OCI-LY7 (cell line): Measurements from ENCODE around the gene DNAJA3. TPM values are rescaled to one million over a fixed set of nuclear protein-coding genes. Genes with fewer than 3 reads are reported as not detected.

Experiments used
- BruUV-seq: library from RNA; stranded (reverse); fragments of 400-500 nt; replicated peaks from 2 replicates; lab custom pipeline; 2021; lab: Mats Ljungman, UMichigan
- CTCF ChIA-PET: fragments of 300-600 bp; sonication (Branson Sonifier 250); formaldehyde crosslinking; loops from one replicate; lab custom pipeline; 2022; ENCODE audit warnings: antibody characterized with exemption; ENCODE audit not compliant: unreplicated experiment; lab: Charles Lee
- POLR2A ChIA-PET: fragments of 300-600 bp; sonication (Branson Sonifier 250); formaldehyde crosslinking; loops from one replicate; lab custom pipeline; 2022; ENCODE audit warnings: antibody characterized with exemption; lab: Charles Lee
- DNase-seq: peaks from one replicate; pipeline ENCODE4 v3.0.0-alpha.2; 2015; ENCODE audit warnings: low spot score
- H2AFZ ChIP-seq: fragments of 200-600 bp; sonication (generic), shearing (Covaris generic); 2 replicates; pipeline ENCODE4 v1.6.1; 2014; ENCODE audit warnings: mild to moderate bottlenecking, antibody characterized with exemption, low read length, moderate library complexity
- H3K27ac ChIP-seq: fragments of 200-600 bp; sonication (generic); 2 replicates; pipeline ENCODE4 v1.5.1; 2014; ENCODE audit warnings: mixed run types, low read depth, mild to moderate bottlenecking, moderate library complexity, low read length, inconsistent platforms; ENCODE audit not compliant: poor library complexity, severe bottlenecking
- H3K36me3 ChIP-seq: fragments of 200-600 bp; sonication (generic); 2 replicates; pipeline ENCODE4 v1.6.1; 2014; ENCODE audit warnings: mild to moderate bottlenecking, antibody characterized with exemption, low read length, moderate library complexity, mixed read lengths; ENCODE audit not compliant: insufficient read depth
- H3K4me1 ChIP-seq: fragments of 200-600 bp; sonication (generic); 2 replicates; pipeline ENCODE4 v1.5.1; 2014; ENCODE audit warnings: mild to moderate bottlenecking, low read length; ENCODE audit not compliant: insufficient read depth, poor library complexity, severe bottlenecking
- H3K4me2 ChIP-seq: fragments of 200-600 bp; sonication (generic); 2 replicates; pipeline ENCODE4 v1.6.1; 2014; ENCODE audit warnings: mild to moderate bottlenecking, low read length
- H3K4me3 ChIP-seq: fragments of 200-600 bp; sonication (generic); 2 replicates; pipeline ENCODE4 v1.5.1; 2014; ENCODE audit warnings: mild to moderate bottlenecking, low read depth, low read length; ENCODE audit not compliant: poor library complexity, severe bottlenecking
- H3K79me2 ChIP-seq: fragments of 200-600 bp; sonication (generic); 2 replicates; pipeline ENCODE4 v1.6.1; 2016; ENCODE audit warnings: low read depth, mild to moderate bottlenecking, low read length, moderate library complexity, mixed read lengths; ENCODE audit not compliant: insufficient read depth
- H3K9me2 ChIP-seq: fragments of 200-600 bp; sonication (generic); 2 replicates; pipeline ENCODE4 v1.6.1; 2016; ENCODE audit warnings: mild to moderate bottlenecking, low read length, mixed read lengths; ENCODE audit not compliant: insufficient read depth
- H3K9me3 ChIP-seq: fragments of 200-600 bp; sonication (generic); 2 replicates; pipeline ENCODE4 v1.6.1; 2014; ENCODE audit warnings: mild to moderate bottlenecking, mixed run types, low read length, mixed read lengths
- H4K20me1 ChIP-seq: fragments of 200-600 bp; sonication (generic); 2 replicates; pipeline ENCODE4 v1.6.1; 2014; ENCODE audit warnings: mild to moderate bottlenecking, antibody characterized with exemption, low read length, moderate library complexity, mixed read lengths; ENCODE audit not compliant: insufficient read depth
- CTCF ChIP-seq: fragments of 200-600 bp; sonication (generic); conservative IDR thresholded peaks from 2 replicates; pipeline ENCODE4 v1.5.1; 2014; ENCODE audit warnings: mild to moderate bottlenecking, antibody characterized with exemption, low read length, moderate library complexity, mixed read lengths
- EZH2phosphoT487 ChIP-seq: fragments of 200-600 bp; sonication (generic); IDR thresholded peaks from 2 replicates; pipeline ENCODE4 v1.6.1; 2018; ENCODE audit warnings: low read depth, borderline replicate concordance, mild to moderate bottlenecking, mixed run types, antibody characterized with exemption, low read length, moderate library complexity, mixed read lengths
- intact Hi-C: fragments of 100-400 bp; cut with micrococcal nuclease; formaldehyde crosslinking; loops from one replicate; pipeline ENCODE4 v1.10.0; 2022; ENCODE audit not compliant: unreplicated experiment
- total RNA-seq, 2 experiments: library from RNA; depleted of rRNA in 1 of 2; stranded (reverse); fragments of >200 nt in 1 of 2; shearing (Covaris generic) in 1 of 2; gene quantifications; 2 replicates each; pipeline ENCODE4 v1.2.3, GENCODE V29; 2014 to 2022

The DNAJA3 gene
- total RNA-seq, 2 experiments from 2014 or later, result 89.8 to 94.3 TPM

DNA sequence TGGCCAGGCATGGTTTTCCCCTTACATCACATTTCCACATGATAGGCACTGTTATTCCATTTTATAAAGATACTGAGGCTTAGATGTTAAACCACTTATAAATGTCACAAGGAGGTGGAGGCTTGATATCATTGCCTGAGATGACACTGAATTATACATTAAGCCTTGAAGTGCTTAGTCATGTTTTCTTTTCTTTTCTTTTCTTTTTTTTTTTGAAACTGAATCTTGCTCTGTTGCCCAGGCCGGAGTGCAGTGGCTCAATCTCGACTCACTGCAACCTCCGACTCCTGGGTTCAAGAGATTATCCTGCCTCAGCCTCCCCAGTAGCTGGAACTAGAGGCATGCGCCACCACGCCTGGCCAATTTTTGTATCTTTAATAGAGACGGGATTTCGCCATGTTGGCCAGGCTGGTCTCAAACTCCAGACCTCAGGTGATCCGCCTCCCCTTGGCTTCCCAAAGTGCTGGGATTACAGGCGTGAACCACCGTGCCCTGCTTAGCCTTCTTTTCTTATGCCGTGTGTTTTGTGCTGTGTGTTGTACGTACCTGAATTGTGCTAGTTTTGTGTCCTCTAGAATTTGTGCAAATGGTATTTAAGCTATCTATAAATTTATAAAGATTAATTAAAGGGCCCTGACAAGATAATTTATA, 1.2 kb downstream of the DNAJA3 start:
- peak overlapping the region; percentile 88 for H3K27ac ChIP-seq
- peaks cover 61% of the 10 kb centered on the region for H3K79me2 ChIP-seq
- no peak for TF ChIP-seq EZH2phosphoT487
- TF ChIP-seq CTCF, result no peak
- H3K9me3 ChIP-seq, result no peaks in the 10 kb centered on the region
- H3K4me2 ChIP-seq, result peak overlapping the region; percentile 99
- no peak overlapping the region for H2AFZ ChIP-seq
- no peaks in the 10 kb centered on the region for H3K9me2 ChIP-seq
- DNase-seq, result no peak
- intact Hi-C loops, result loop anchor here (1.0 to 10.0 kb wide), 2 partner anchors 47 to 418 kb away; partner anchors contain the start of genes GLYR1, NMRAL1 and UBN1
- H3K4me1 ChIP-seq, result peaks cover 23% of the 10 kb centered on the region
- H3K36me3 ChIP-seq, result peaks cover 49% of the 10 kb centered on the region
- TSS peak; percentile 76 for BruUV-seq
- no peaks in the 10 kb centered on the region for H4K20me1 ChIP-seq
- H3K4me3 ChIP-seq, result peak overlapping the region; percentile 90
- CTCF ChIA-PET, result no interaction called here
- POLR2A ChIA-PET, result interaction anchor here (1.7 kb wide), 1 partner anchor 10 kb away, joined by 4 read pairs; no protein-coding TSS in a partner anchor

- H3K4me2 ChIP-seq, result no peak overlapping the region
- no TSS peak for BruUV-seq
- no peak overlapping the region for H3K4me3 ChIP-seq
- CTCF ChIA-PET, result no interaction called here
- peaks cover 61% of the 10 kb centered on the region for H3K79me2 ChIP-seq
- H3K4me1 ChIP-seq, result peaks cover 23% of the 10 kb centered on the region
- H3K9me3 ChIP-seq, result no peaks in the 10 kb centered on the region
- peaks cover 63% of the 10 kb centered on the region for H3K36me3 ChIP-seq
- H3K9me2 ChIP-seq, result no peaks in the 10 kb centered on the region
- no peak overlapping the region for H3K27ac ChIP-seq
- TF ChIP-seq CTCF (no peak), EZH2phosphoT487 (no peak)
- no peak for DNase-seq
- intact Hi-C loops, result loop anchor here (10.0 kb wide), 1 partner anchor 416 kb away; the partner anchor contains the start of genes GLYR1 and UBN1
- no peak overlapping the region for H2AFZ ChIP-seq
- no peaks in the 10 kb centered on the region for H4K20me1 ChIP-seq
- POLR2A ChIA-PET, result no interaction called here
Observed at GRCh38 chr16:4428500-4428899, 2.8 kb downstream of the DNAJA3 start.

DNA sequence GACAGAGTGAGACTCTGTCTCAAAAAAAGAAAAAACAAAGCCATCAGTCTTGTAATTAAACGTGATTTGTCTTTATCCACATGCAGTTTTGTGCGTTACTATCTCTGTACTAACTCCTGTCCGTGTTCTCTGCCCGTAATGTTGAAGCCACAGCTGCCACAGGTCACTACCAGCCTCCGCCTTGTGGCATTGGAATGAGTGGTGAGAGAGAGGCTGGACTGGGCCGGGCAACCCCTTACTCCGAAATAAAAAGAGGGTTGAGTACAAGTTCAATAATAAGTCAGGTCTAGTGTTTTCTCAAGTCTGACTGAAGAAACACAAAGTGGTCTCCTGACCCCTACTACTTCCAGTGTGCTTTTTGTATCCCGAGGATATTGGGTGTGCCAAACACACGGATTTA, 5.4 kb downstream of the DNAJA3 start:
- H3K4me1 ChIP-seq, result peaks cover 17% of the 10 kb centered on the region
- H3K79me2 ChIP-seq, result peaks cover 59% of the 10 kb centered on the region
- no peak overlapping the region for H3K4me2 ChIP-seq
- H3K27ac ChIP-seq, result no peak overlapping the region
- TF ChIP-seq CTCF, result no peak
- no peak for TF ChIP-seq EZH2phosphoT487
- H3K36me3 ChIP-seq, result peaks cover 88% of the 10 kb centered on the region
- no TSS peak for BruUV-seq
- H3K9me2 ChIP-seq, result no peaks in the 10 kb centered on the region
- no peak for DNase-seq
- no peak overlapping the region for H3K4me3 ChIP-seq
- CTCF ChIA-PET, result no interaction called here
- H2AFZ ChIP-seq, result no peak overlapping the region
- 0 out of 2 replicates have a peak, but pooled peaks cover 7% of the 10 kb centered on the region for H4K20me1 ChIP-seq
- POLR2A ChIA-PET, result interaction anchor here (0.6 kb wide), 1 partner anchor 878 kb away, joined by 3 read pairs; no protein-coding TSS in a partner anchor
- H3K9me3 ChIP-seq, result no peaks in the 10 kb centered on the region
- intact Hi-C loops, result no loop called here
